GM12864 (cell line): ENCODE data around the gene LYZL1.
"Not testable (repeated sequence)": the region's sequence is repeated elsewhere in the genome, so short reads cannot be mapped to it uniquely, and the experiment has no call there.

Experiments used
- DNase-seq: peaks from one replicate; pipeline ENCODE4 v3.0.0-alpha.2; 2011; ENCODE audit warnings: low read depth
- H3K4me3 ChIP-seq: 2 replicates; pipeline ENCODE4 v1.5.1; 2011; ENCODE audit warnings: mild to moderate bottlenecking, low read depth, low read length, control low read depth
- CTCF ChIP-seq: IDR thresholded peaks from 2 replicates; pipeline ENCODE4 v1.5.1; 2011; ENCODE audit warnings: low read depth, mild to moderate bottlenecking, moderate library complexity, low read length, control low read depth, inconsistent platforms; ENCODE audit errors: missing control alignments

The LYZL1 gene

GRCh38 chr10:29316308-29317026, 27.6 kb downstream of the LYZL1 start:
- no peak overlapping the region for H3K4me3 ChIP-seq
- no peak for DNase-seq
- no peak for TF ChIP-seq CTCF

- DNase-seq: no peak
Measured at GRCh38 chr10:29317027-29317420, 28.2 kb downstream of the LYZL1 start.

GRCh38 chr10:29317423-29318021, 28.7 kb downstream of the LYZL1 start:
- H3K4me3 ChIP-seq: no peak overlapping the region
- no peak for TF ChIP-seq CTCF
- no peak for DNase-seq

More at GRCh38 chr10:29317027-29317420, 28.2 kb downstream of the LYZL1 start:
- no peak for TF ChIP-seq CTCF
- no peak overlapping the region for H3K4me3 ChIP-seq

- not testable (repeated sequence) for H3K4me3 ChIP-seq, DNase-seq
Measured at GRCh38 chr10:29318141-29319071, 29.5 kb downstream of the LYZL1 start.

GRCh38 chr10:29319205-29319781, 30.4 kb downstream of the LYZL1 start:
- no peak for TF ChIP-seq CTCF
- no peak for DNase-seq
- no peak overlapping the region for H3K4me3 ChIP-seq

- H3K4me3 ChIP-seq, DNase-seq: not testable (repeated sequence)
Measured at GRCh38 chr10:29320680-29321121, 31.8 kb downstream of the LYZL1 start.

- TF ChIP-seq CTCF: no peak
- H3K4me3 ChIP-seq: no peak overlapping the region
- no peak for DNase-seq
Measured at GRCh38 chr10:29321656-29322055, 32.8 kb downstream of the LYZL1 start.
